Measurements from ENCODE around the gene CYP4Z1. TPM values are rescaled to one million over a fixed set of nuclear protein-coding genes. Genes with fewer than 3 reads are reported as not detected.

CYP4Z1 gene
- total RNA-seq: 1 to 10 TPM; 1.1 to 2.8 (median 1.5) TPM

GRCh38 chr1:47067097-47067594 is at the start of gene CYP4Z1:
Gene CYP4Z1, plus strand, starts transcription at chr1:47067231. Its CDS starts 260 bp downstream, at chr1:47067491.
- Histone ChIP-seq H3K4me1 (no peaks in the 10 kb centered on the region), H3K27me3 (peaks cover 0 to 5% (median 0%) of the 10 kb centered on the region in 4 donors), H3K4me3 (no peak within 1 kb of the TSS), H3K9me3 (peaks cover 0 to 5% (median 0%) of the 10 kb centered on the region in 4 donors), H3K27ac (replicated peaks in 1 of 4) (no peak within 1 kb of the TSS), H3K36me3 (no peaks in the 10 kb centered on the region)
- intact Hi-C loops (cut with DNase I): no loop called here
- no peak for TF ChIP-seq EP300 (IDR thresholded peaks at IDR 0.05)
- TF ChIP-seq POLR2A (IDR thresholded peaks at IDR 0.05; ENCODE audit: low read depth): no peak
- TF ChIP-seq POLR2AphosphoS5 (IDR thresholded peaks at IDR 0.05): no peak
- no peak for TF ChIP-seq CTCF (IDR thresholded peaks at IDR 0.05)
- no peak for DNase-seq (ENCODE audit: extremely low spot score)

GRCh38 chr1:47021070-47021469 is 46.0 kb upstream of the CYP4Z1 start:
- TF ChIP-seq POLR2AphosphoS5 (IDR thresholded peaks at IDR 0.05) (no peak), POLR2A (IDR thresholded peaks at IDR 0.05; ENCODE audit: low read depth) (no peak), CTCF (IDR thresholded peaks at IDR 0.05) (no peak), EP300 (IDR thresholded peaks at IDR 0.05) (no peak)
- Histone ChIP-seq H3K9me3 (no peaks in the 10 kb centered on the region), H3K27me3 (peaks cover 0 to 37% (median 8%) of the 10 kb centered on the region in 4 donors), H3K4me1 (peaks cover 0 to 15% (median 12%) of the 10 kb centered on the region in 4 donors), H3K36me3 (no peaks in the 10 kb centered on the region), H3K27ac (replicated peaks in 1 of 4) (no peak overlapping the region), H3K4me3 (no peak overlapping the region)
- no peak for DNase-seq (ENCODE audit: extremely low spot score)
- intact Hi-C loops (cut with DNase I): no loop called here
- WGBS: 75% methylated on average over 2 of the region's 2 CpGs

- no peaks in the 10 kb centered on the region for H3K36me3 ChIP-seq
- peaks cover 0 to 15% (median 12%) of the 10 kb centered on the region in 4 donors for H3K4me1 ChIP-seq
- DNase-seq (ENCODE audit: extremely low spot score): peak; percentile 86
- WGBS: 2% methylated on average over 40 of the region's 49 CpGs
- intact Hi-C loops (cut with DNase I): no loop called here
- H3K9me3 ChIP-seq: no peaks in the 10 kb centered on the region
- H3K27me3 ChIP-seq: peaks cover 0 to 43% (median 8%) of the 10 kb centered on the region in 4 donors
- peak within 1 kb of the TSS in 3 of 4 donors; percentile 35 to 63 (median 50) for H3K27ac ChIP-seq (replicated peaks in 1 of 4)
- H3K4me3 ChIP-seq: peak within 1 kb of the TSS; percentile 40 to 50 (median 43)
- TF ChIP-seq POLR2A (IDR thresholded peaks at IDR 0.05; ENCODE audit: low read depth) (no peak), POLR2AphosphoS5 (IDR thresholded peaks at IDR 0.05) (no peak), CTCF (IDR thresholded peaks at IDR 0.05) (no peak), EP300 (IDR thresholded peaks at IDR 0.05) (no peak)
Observed at GRCh38 chr1:47023268-47024140, 43.5 kb upstream of the CYP4Z1 start, which contains the start of gene CYP4X1. Gene CYP4X1, plus strand, starts transcription at chr1:47023669. Its CDS starts 149 bp downstream, at chr1:47023818.

- DNase-seq (ENCODE audit: extremely low spot score): peak; percentile 24
- H3K9me3 ChIP-seq: no peaks in the 10 kb centered on the region
- intact Hi-C loops (cut with DNase I): no loop called here
- no peak overlapping the region for H3K27ac ChIP-seq (replicated peaks in 1 of 4)
- no peaks in the 10 kb centered on the region for H3K36me3 ChIP-seq
- peaks cover 0 to 43% (median 8%) of the 10 kb centered on the region in 4 donors for H3K27me3 ChIP-seq
- H3K4me3 ChIP-seq: peak overlapping the region in 3 of 4 donors; percentile 40 to 50 (median 46)
- WGBS: 31% methylated on average over 8 of the region's 8 CpGs
- TF ChIP-seq POLR2AphosphoS5 (IDR thresholded peaks at IDR 0.05) (no peak), EP300 (IDR thresholded peaks at IDR 0.05) (no peak), POLR2A (IDR thresholded peaks at IDR 0.05; ENCODE audit: low read depth) (no peak), CTCF (IDR thresholded peaks at IDR 0.05) (no peak)
- peaks cover 0 to 15% (median 12%) of the 10 kb centered on the region in 4 donors for H3K4me1 ChIP-seq
Observed at GRCh38 chr1:47024141-47024801, 42.8 kb upstream of the CYP4Z1 start.
